Endodermal cell (in vitro differentiated cells): ENCODE data around the gene TMPRSS13. TPM values are rescaled to one million over a fixed set of nuclear protein-coding genes. Genes with fewer than 3 reads are reported as not detected.

Experiments
- DNase-seq: peaks from one replicate; pipeline ENCODE4 v3.0.0-alpha.2; 2017
- H3K27ac ChIP-seq: 2 replicates; pipeline ENCODE4 v1.5.1; 2013; ENCODE audit warnings: mild to moderate bottlenecking, low read depth, low read length, moderate library complexity
- H3K27me3 ChIP-seq: 2 replicates; pipeline ENCODE4 v1.6.1; 2013; ENCODE audit warnings: mild to moderate bottlenecking, low read length, moderate library complexity; ENCODE audit not compliant: insufficient read depth, control insufficient read depth, poor library complexity, severe bottlenecking
- H3K36me3 ChIP-seq: 2 replicates; pipeline ENCODE4 v1.7.0; 2013; ENCODE audit warnings: mild to moderate bottlenecking, low read length, moderate library complexity; ENCODE audit not compliant: control insufficient read depth, insufficient read depth
- H3K4me1 ChIP-seq: one replicate; pipeline ENCODE4 v1.7.0; 2013; ENCODE audit warnings: low read length; ENCODE audit not compliant: control insufficient read depth, insufficient read depth
- H3K4me3 ChIP-seq: 2 replicates; pipeline ENCODE4 v1.5.1; 2013; ENCODE audit warnings: mild to moderate bottlenecking, low read length, moderate library complexity
- H3K9ac ChIP-seq: 2 replicates; pipeline ENCODE4 v1.6.1; 2013; ENCODE audit warnings: mild to moderate bottlenecking, low read length, moderate library complexity; ENCODE audit not compliant: poor library complexity, severe bottlenecking; ENCODE audit errors: extremely low read depth
- H3K9me3 ChIP-seq: 2 replicates; pipeline ENCODE4 v1.6.1; 2013; ENCODE audit warnings: mild to moderate bottlenecking, low read length, moderate library complexity; ENCODE audit not compliant: control insufficient read depth
- H3K27ac Mint-ChIP-seq: 2 replicates; pipeline ENCODE4 v1.8.0; 2020; ENCODE audit warnings: mixed read lengths
- H3K27me3 Mint-ChIP-seq: 2 replicates; pipeline ENCODE4 v1.8.0; 2021; ENCODE audit warnings: mild to moderate bottlenecking, mixed read lengths; ENCODE audit not compliant: insufficient read depth
- H3K36me3 Mint-ChIP-seq: 2 replicates; pipeline ENCODE4 v1.8.0; 2020; ENCODE audit warnings: low read depth, mixed read lengths
- H3K4me1 Mint-ChIP-seq: 2 replicates; pipeline ENCODE4 v1.8.0; 2020; ENCODE audit warnings: mixed read lengths
- H3K4me3 Mint-ChIP-seq: 2 replicates; pipeline ENCODE4 v1.8.0; 2020; ENCODE audit warnings: mild to moderate bottlenecking, moderate library complexity, mixed read lengths
- H3K9me3 Mint-ChIP-seq: 2 replicates; pipeline ENCODE4 v1.8.0; 2020; ENCODE audit warnings: mild to moderate bottlenecking, mixed read lengths
- CTCF ChIP-seq: fragments of 200-600 bp; sonication (generic); conservative IDR thresholded peaks from 2 replicates; pipeline ENCODE4 v1.5.0; 2021; ENCODE audit warnings: antibody characterized with exemption, mild to moderate bottlenecking
- WGBS, 2 experiments: methylation state at CpG; one replicate each; pipeline versions ENCODE4 v1.1.5 to v1.1.7; 2013; ENCODE audit warnings: missing lambda C conversion rate in 2 of 2, mixed read lengths in 1 of 2; ENCODE audit not compliant: insufficient coverage in 1 of 2, insufficient read length in 1 of 2; 5-methylcytosine and 5-hydroxymethylcytosine counted together
- total RNA-seq, 2 donors: library from RNA; stranded (reverse); fragmentation: NEBNext Ultra II Directional in 1 of 2; extraction: Animal tissue kit (Norgen Biotek cat#: 25700) in 1 of 2; gene quantifications; 2 replicates in 1 of 2; 3 replicates in 1 of 2; pipeline ENCODE4 v1.2.1, GENCODE V29; 2021

Gene TMPRSS13
- total RNA-seq, 2 donors from 2014 or later = 2.5 to 6.4 TPM

GRCh38 chr11:117924631-117925170 lies 4.5 kb downstream of the TMPRSS13 start:
- no peak overlapping the region for H3K27ac Mint-ChIP-seq
- WGBS, 2 experiments = 91% methylated on average over 4 to 11 of the region's 11 CpGs
- no peaks in the 10 kb centered on the region for H3K9me3 Mint-ChIP-seq
- peaks cover 9% of the 10 kb centered on the region for H3K4me1 ChIP-seq
- H3K27me3 Mint-ChIP-seq = peaks cover 14% of the 10 kb centered on the region
- no peak overlapping the region for H3K4me3 ChIP-seq
- H3K27me3 ChIP-seq = peaks cover 21% of the 10 kb centered on the region
- DNase-seq = no peak
- no peaks in the 10 kb centered on the region for H3K36me3 Mint-ChIP-seq
- no peak overlapping the region for H3K9ac ChIP-seq
- H3K27ac ChIP-seq = no peak overlapping the region
- H3K36me3 ChIP-seq = no peaks in the 10 kb centered on the region
- no peaks in the 10 kb centered on the region for H3K9me3 ChIP-seq
- H3K4me3 Mint-ChIP-seq = no peak overlapping the region
- peaks cover 19% of the 10 kb centered on the region for H3K4me1 Mint-ChIP-seq
- no peak for TF ChIP-seq CTCF

- H3K27ac Mint-ChIP-seq = no peak overlapping the region
Measured at GRCh38 chr11:117923773-117924172, 5.4 kb downstream of the TMPRSS13 start.

DNA sequence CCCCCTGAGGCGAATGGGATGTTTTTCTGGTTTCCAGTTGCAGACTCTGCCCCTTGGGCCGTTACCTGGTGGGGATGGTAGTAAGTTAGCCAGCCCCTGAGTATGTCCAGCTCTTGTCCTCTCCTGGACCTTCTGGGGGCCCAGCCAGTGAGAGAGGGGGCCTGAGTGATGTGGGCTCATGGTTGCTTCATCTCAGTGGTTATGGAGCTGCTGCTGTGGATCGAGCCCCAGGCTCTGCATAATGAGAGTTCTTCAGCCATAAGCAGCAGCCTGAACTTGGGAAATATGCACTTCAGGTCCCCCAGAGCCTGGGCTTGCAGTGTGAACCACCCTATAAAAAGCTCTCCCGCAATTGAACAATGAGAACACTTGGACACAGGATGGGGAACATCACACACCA lies 5.9 kb downstream of the TMPRSS13 start:
- Histone ChIP-seq H3K27me3 (peaks cover 18% of the 10 kb centered on the region), H3K9ac (no peak overlapping the region), H3K9me3 (no peaks in the 10 kb centered on the region), H3K4me3 (no peak overlapping the region), H3K4me1 (no peaks in the 10 kb centered on the region), H3K36me3 (no peaks in the 10 kb centered on the region), H3K27ac (no peak overlapping the region)
- no peak overlapping the region for H3K4me3 Mint-ChIP-seq
- H3K4me1 Mint-ChIP-seq = peaks cover 6% of the 10 kb centered on the region
- peaks cover 14% of the 10 kb centered on the region for H3K27me3 Mint-ChIP-seq
- no peak for DNase-seq
- no peak overlapping the region for H3K27ac Mint-ChIP-seq
- no peaks in the 10 kb centered on the region for H3K36me3 Mint-ChIP-seq
- WGBS, 2 experiments = 93 to 100% methylated on average over 4 of the region's 4 CpGs
- no peak for TF ChIP-seq CTCF
- no peaks in the 10 kb centered on the region for H3K9me3 Mint-ChIP-seq

More at GRCh38 chr11:117923773-117924172, 5.4 kb downstream of the TMPRSS13 start:
- Histone ChIP-seq H3K4me1 (no peaks in the 10 kb centered on the region), H3K9ac (no peak overlapping the region), H3K27ac (no peak overlapping the region), H3K36me3 (no peaks in the 10 kb centered on the region), H3K27me3 (peaks cover 21% of the 10 kb centered on the region), H3K9me3 (no peaks in the 10 kb centered on the region), H3K4me3 (no peak overlapping the region)
- peak; percentile 46 for TF ChIP-seq CTCF
- Mint-ChIP-seq H3K4me1 (peaks cover 11% of the 10 kb centered on the region), H3K36me3 (no peaks in the 10 kb centered on the region), H3K4me3 (no peak overlapping the region), H3K9me3 (no peaks in the 10 kb centered on the region), H3K27me3 (peaks cover 14% of the 10 kb centered on the region)
- 89 to 93% methylated on average over 2 to 6 of the region's 7 CpGs for WGBS, 2 experiments
- no peak for DNase-seq
